Rectal smooth muscle tissue (tissue), 1 donor: ENCODE data around the gene ZFP3.
"Not testable (repeated sequence)": the region's sequence is repeated elsewhere in the genome, so short reads cannot be mapped to it uniquely, and the experiment has no call there.

ENCODE experiments used
- H3K27ac ChIP-seq: one replicate; pipeline ENCODE4 v1.7.0; 2013; ENCODE audit warnings: low read depth, low read length, inconsistent platforms
- H3K27me3 ChIP-seq: one replicate; pipeline ENCODE4 v1.7.0; 2013; ENCODE audit warnings: low read length; ENCODE audit not compliant: control insufficient read depth, insufficient read depth
- H3K36me3 ChIP-seq: one replicate; pipeline ENCODE4 v1.7.0; 2013; ENCODE audit warnings: low read length; ENCODE audit not compliant: control insufficient read depth, insufficient read depth
- H3K4me1 ChIP-seq: one replicate; pipeline ENCODE4 v1.7.0; 2013; ENCODE audit warnings: low read length; ENCODE audit not compliant: control insufficient read depth, insufficient read depth
- H3K4me3 ChIP-seq: one replicate; pipeline ENCODE4 v1.7.0; 2013; ENCODE audit warnings: low read length
- H3K9ac ChIP-seq: one replicate; pipeline ENCODE4 v1.7.0; 2013; ENCODE audit warnings: low read length

The ZFP3 gene

GRCh38 chr17:5122056-5122455 lies 43.8 kb downstream of the ZFP3 start:
- not testable (repeated sequence) for H3K27me3 ChIP-seq, H3K36me3 ChIP-seq, H3K9ac ChIP-seq, H3K27ac ChIP-seq, H3K4me1 ChIP-seq
- peak overlapping the region; percentile 64 for H3K4me3 ChIP-seq

- Histone ChIP-seq H3K27ac (no peak overlapping the region), H3K27me3 (peaks cover 9% of the 10 kb centered on the region)
These were observed 44.5 kb downstream of the ZFP3 start for GRCh38 chr17:5122586-5123342.

GRCh38 chr17:5123343-5124124 lies 45.3 kb downstream of the ZFP3 start:
- Histone ChIP-seq H3K27ac (no peak overlapping the region), H3K27me3 (peaks cover 6% of the 10 kb centered on the region), H3K4me1 (no peaks in the 10 kb centered on the region), H3K4me3 (no peak overlapping the region), H3K36me3 (no peaks in the 10 kb centered on the region), H3K9ac (no peak overlapping the region)

More at GRCh38 chr17:5122586-5123342, 44.5 kb downstream of the ZFP3 start:
- no peak overlapping the region for H3K9ac ChIP-seq
- peak overlapping the region; percentile 64 for H3K4me3 ChIP-seq
- no peaks in the 10 kb centered on the region for H3K4me1 ChIP-seq
- no peaks in the 10 kb centered on the region for H3K36me3 ChIP-seq

DNA sequence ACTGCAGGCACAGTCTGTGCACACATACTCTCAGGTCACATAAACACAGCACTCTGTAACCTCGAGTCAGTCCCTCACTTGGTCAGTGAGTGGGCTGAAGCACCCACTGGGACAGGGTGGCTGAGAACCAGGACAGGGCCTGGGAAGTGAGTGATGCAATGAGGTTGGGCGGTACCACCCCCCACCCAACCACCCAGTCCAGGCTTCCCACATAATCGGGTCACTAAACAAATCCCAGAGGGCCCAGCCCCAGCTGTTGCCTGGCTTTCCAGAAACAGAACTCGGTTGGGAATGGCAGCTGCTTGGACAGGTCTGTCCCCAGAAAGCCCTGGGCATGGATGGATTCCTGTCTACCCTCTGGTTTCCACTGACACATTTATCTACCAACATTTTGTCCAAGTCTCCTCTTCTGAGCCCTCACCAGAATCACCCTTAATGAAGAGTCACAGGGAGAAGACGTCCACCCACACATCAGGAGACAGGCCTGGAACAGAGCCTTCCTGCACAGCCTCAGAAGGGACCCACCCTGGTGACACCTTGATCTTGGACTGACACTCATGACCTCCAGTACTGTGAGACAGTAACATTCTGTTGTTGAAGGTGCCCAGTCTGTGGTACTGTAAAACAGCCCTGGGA lies 46.0 kb downstream of the ZFP3 start:
- H3K4me3 ChIP-seq, H3K27ac ChIP-seq, H3K27me3 ChIP-seq, H3K9ac ChIP-seq, H3K4me1 ChIP-seq, H3K36me3 ChIP-seq: not testable (repeated sequence)

GRCh38 chr17:5124896-5125295 lies 46.6 kb downstream of the ZFP3 start:
- H3K36me3 ChIP-seq, H3K4me3 ChIP-seq, H3K9ac ChIP-seq, H3K27ac ChIP-seq, H3K4me1 ChIP-seq, H3K27me3 ChIP-seq: not testable (repeated sequence)

DNA sequence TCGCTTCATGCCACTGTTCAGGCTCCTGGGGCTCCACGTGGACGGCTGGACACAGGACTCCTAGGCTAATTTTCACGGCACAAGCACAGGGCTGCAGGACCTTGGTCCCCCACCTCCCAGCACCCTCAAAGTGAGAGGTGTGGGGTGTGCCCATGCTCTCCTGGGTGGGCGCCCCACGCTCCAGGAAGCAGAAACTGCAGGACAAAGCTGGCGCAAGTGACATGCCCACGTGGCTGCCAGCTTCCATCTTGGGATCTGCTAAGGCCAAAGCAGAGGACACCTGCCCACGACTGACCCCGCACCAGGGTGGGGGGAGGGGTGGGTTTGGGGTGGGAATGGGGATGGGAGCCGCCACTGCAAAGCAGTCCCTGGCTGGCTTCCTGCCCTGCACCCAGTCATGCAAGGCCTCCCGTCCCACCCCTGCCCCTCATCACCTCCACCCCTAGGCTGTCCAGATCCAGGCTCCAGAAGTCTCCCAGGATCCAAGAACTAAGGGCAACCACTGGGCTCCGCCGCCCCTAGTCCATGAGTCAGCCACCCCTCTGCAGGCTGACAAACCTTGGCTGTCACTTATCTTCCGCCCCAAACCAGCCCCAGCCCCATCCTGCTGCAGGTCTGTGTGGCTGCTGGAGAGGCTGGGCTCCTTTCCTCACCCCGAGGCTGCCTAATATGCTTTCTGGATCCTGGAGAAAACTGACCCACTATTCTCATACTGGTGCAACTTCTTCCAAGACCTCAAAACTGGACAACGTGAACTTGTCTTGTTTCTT lies 48.6 kb downstream of the ZFP3 start:
- Histone ChIP-seq H3K4me3 (no peak overlapping the region), H3K27ac (no peak overlapping the region), H3K9ac (no peak overlapping the region), H3K36me3 (no peaks in the 10 kb centered on the region), H3K4me1 (no peaks in the 10 kb centered on the region), H3K27me3 (peaks cover 6% of the 10 kb centered on the region)

DNA sequence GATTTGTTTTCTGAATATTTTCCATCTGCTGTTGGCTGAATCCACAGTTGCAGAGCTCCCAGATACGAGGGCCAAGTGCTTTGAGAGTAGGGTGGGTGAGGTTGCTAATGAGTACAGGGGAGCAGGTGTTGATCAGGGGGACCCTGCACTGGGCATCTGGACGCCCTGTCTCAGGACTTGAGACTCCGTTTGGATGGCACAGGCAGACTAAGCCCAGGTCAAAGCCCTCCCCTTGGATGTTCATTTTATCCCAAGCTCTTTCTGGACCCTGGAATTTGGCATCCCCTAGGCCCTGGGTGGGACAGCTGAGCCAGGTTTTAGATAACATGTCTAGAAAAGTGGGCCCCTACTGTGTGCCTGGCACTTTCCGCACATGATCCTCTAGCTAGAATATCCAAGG lies 49.6 kb downstream of the ZFP3 start:
- Histone ChIP-seq H3K27me3 (peaks cover 6% of the 10 kb centered on the region), H3K36me3 (no peaks in the 10 kb centered on the region), H3K27ac (no peak overlapping the region), H3K4me3 (no peak overlapping the region), H3K9ac (no peak overlapping the region), H3K4me1 (no peaks in the 10 kb centered on the region)

DNA sequence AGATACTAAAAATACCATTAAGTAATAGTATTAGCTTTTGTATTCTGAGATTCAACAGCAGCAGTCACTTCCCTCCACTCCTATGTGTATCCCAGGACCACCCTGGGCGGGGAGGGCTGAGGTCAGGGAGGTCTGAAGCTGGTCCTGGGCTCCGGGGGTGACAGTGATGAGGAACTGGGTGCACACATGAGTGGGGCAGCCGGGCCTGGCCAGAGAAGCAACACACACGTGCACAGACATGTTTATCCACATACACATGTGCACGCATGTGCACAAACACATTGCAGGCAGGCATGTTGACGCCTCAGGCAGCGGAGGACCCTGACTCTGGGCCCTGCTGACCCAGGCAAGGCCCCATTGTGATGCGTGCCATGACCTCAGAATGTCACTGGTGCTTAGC lies 50.1 kb downstream of the ZFP3 start:
- not testable (repeated sequence) for H3K36me3 ChIP-seq, H3K27ac ChIP-seq, H3K9ac ChIP-seq, H3K27me3 ChIP-seq, H3K4me3 ChIP-seq, H3K4me1 ChIP-seq

- Histone ChIP-seq H3K4me3 (no peak overlapping the region), H3K27ac (no peak overlapping the region), H3K36me3 (no peaks in the 10 kb centered on the region), H3K27me3 (peaks cover 3% of the 10 kb centered on the region), H3K4me1 (no peaks in the 10 kb centered on the region), H3K9ac (no peak overlapping the region)
These were observed 50.8 kb downstream of the ZFP3 start for GRCh38 chr17:5128905-5129535.

GRCh38 chr17:5129770-5130169 lies 51.5 kb downstream of the ZFP3 start:
- H3K36me3 ChIP-seq, H3K4me1 ChIP-seq, H3K27me3 ChIP-seq, H3K4me3 ChIP-seq, H3K9ac ChIP-seq, H3K27ac ChIP-seq: not testable (repeated sequence)

GRCh38 chr17:5130261-5130660 lies 52.0 kb downstream of the ZFP3 start:
- not testable (repeated sequence) for H3K27ac ChIP-seq, H3K9ac ChIP-seq, H3K4me1 ChIP-seq, H3K36me3 ChIP-seq, H3K27me3 ChIP-seq, H3K4me3 ChIP-seq

DNA sequence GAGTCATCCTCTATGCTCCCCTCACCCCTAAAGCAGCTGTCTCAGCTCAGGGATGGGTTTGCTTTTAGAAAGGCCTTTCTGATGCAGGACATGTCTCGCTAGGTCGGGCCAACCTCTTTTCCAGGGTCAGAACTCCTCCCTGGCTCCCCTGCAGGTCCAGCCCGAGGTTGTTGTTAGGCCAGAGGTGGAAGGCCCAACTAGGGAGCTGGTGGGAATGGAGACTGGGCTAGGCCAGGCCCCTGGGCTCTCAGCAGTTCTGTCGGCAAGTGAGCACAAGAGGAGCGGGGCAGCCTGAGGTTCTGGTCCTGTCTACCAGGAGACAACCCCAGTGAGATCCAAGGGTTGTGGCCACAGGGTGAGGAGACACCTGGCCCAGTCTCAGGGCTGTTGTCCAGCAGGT lies 52.4 kb downstream of the ZFP3 start:
- H3K27ac ChIP-seq, H3K9ac ChIP-seq, H3K4me3 ChIP-seq, H3K4me1 ChIP-seq, H3K27me3 ChIP-seq, H3K36me3 ChIP-seq: not testable (repeated sequence)
